Activated CD4-positive, alpha-beta T cell treated with anti-CD3 and anti-CD28 coated beads, Interleukin-2, amount 10 ng/mL, durations not matched to agents 7 days and 5 days (primary cell): ENCODE results near the gene CTNND1. TPM values are rescaled to one million over a fixed set of nuclear protein-coding genes. Genes with fewer than 3 reads are reported as not detected.
"Not testable (repeated sequence)": the region's sequence is repeated elsewhere in the genome, so short reads cannot be mapped to it uniquely, and the experiment has no call there.

ENCODE experiments used
- CTCF ChIA-PET: fragments of 350-600 bp; sonication (Branson Sonifier 250); formaldehyde crosslinking; loops from one replicate; lab custom pipeline; 2021; ENCODE audit warnings: antibody characterized with exemption; lab: Charles Lee
- POLR2A ChIA-PET: fragments of 350-600 bp; sonication (Branson Sonifier 250); formaldehyde crosslinking; loops from one replicate; lab custom pipeline; 2021; ENCODE audit warnings: antibody characterized with exemption; lab: Charles Lee
- DNase-seq: peaks from one replicate; pipeline ENCODE4 v3.0.0-alpha.2; 2020
- H3K27ac Mint-ChIP-seq: one replicate; pipeline ENCODE4 v1.8.0; 2021; ENCODE audit warnings: mild to moderate bottlenecking, moderate library complexity, mixed read lengths
- H3K27me3 Mint-ChIP-seq: one replicate; pipeline ENCODE4 v1.8.0; 2021; ENCODE audit warnings: mixed read lengths
- H3K36me3 Mint-ChIP-seq: one replicate; pipeline ENCODE4 v1.8.0; 2021; ENCODE audit warnings: low read depth, mixed read lengths
- H3K4me1 Mint-ChIP-seq: one replicate; pipeline ENCODE4 v1.8.0; 2021; ENCODE audit warnings: mixed read lengths
- H3K4me3 Mint-ChIP-seq: one replicate; pipeline ENCODE4 v1.8.0; 2021; ENCODE audit warnings: mild to moderate bottlenecking, moderate library complexity, mixed read lengths
- H3K9me3 Mint-ChIP-seq: one replicate; pipeline ENCODE4 v1.8.0; 2021; ENCODE audit warnings: mixed read lengths
- total RNA-seq, 2 experiments: library from RNA; stranded (reverse); gene quantifications; one replicate each; pipeline ENCODE4 v1.2.3, GENCODE V29; 2021

The CTNND1 gene
- 1 to 10 TPM; 5.1 TPM for total RNA-seq

DNA sequence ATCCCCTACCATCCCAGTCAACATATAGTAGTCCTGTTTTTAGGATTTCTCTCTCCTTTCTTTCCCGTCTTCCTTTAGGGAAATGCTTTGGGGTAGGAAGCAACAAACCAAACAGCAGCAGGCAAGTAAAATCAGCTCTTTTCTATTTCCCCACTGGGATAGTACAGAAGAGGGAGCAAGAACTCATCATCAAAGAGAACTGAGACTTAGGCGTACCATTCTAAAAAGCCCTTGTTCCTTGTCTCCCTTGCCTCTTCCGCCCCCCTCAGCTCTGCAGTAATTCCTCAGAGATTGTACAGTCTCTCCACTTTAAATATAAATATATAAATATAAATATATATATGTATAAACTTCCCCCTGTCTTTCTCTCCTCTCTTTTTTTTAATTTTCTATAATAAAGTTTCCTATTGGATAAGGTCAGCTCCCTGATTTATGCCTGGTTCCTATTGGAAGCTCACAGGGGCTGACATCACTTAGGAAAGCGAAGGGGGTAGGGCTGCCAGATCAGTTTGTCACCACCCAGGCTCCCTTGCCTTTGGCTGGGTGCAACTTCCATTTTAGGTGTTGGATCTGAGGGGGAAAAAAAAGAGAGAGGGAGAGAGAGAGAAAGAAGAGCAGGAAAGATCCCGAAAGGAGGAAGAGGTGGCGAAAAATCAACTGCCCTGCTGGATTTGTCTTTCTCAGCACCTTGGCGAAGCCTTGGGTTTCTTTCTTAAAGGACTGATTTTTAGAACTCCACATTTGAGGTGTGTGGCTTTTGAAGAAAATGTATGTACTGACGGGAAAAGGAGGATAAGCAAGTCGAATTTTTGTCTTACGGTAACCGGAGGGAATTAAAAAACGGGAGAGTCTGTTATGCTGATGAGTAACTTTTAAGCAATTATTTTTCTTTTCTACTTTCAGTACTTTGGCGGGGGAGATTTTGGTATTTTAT is at the start of gene CTNND1:
Gene CTNND1, plus strand, starts transcription at position 502 of the 934 bp plus-strand sequence. CDS start 29,677 bp downstream, outside the sequence.
- peaks cover 2% of the 10 kb centered on the region for H3K36me3 Mint-ChIP-seq
- no peak within 1 kb of the TSS for H3K27ac Mint-ChIP-seq
- ChIA-PET POLR2A (interaction anchor here (0.6 kb wide), 1 partner anchor 10 kb away, joined by 4 read pairs; no protein-coding TSS in a partner anchor), CTCF (interaction anchor here (0.6 to 1.2 kb wide), 3 partner anchors 15 to 76 kb away, joined by 3 to 6 read pairs (median 3); no protein-coding TSS in a partner anchor)
- no peaks in the 10 kb centered on the region for H3K9me3 Mint-ChIP-seq
- H3K27me3 Mint-ChIP-seq = peaks cover 8% of the 10 kb centered on the region
- H3K4me3 Mint-ChIP-seq = peak within 1 kb of the TSS; percentile 50
- peaks cover 23% of the 10 kb centered on the region for H3K4me1 Mint-ChIP-seq
- no peak for DNase-seq

DNA sequence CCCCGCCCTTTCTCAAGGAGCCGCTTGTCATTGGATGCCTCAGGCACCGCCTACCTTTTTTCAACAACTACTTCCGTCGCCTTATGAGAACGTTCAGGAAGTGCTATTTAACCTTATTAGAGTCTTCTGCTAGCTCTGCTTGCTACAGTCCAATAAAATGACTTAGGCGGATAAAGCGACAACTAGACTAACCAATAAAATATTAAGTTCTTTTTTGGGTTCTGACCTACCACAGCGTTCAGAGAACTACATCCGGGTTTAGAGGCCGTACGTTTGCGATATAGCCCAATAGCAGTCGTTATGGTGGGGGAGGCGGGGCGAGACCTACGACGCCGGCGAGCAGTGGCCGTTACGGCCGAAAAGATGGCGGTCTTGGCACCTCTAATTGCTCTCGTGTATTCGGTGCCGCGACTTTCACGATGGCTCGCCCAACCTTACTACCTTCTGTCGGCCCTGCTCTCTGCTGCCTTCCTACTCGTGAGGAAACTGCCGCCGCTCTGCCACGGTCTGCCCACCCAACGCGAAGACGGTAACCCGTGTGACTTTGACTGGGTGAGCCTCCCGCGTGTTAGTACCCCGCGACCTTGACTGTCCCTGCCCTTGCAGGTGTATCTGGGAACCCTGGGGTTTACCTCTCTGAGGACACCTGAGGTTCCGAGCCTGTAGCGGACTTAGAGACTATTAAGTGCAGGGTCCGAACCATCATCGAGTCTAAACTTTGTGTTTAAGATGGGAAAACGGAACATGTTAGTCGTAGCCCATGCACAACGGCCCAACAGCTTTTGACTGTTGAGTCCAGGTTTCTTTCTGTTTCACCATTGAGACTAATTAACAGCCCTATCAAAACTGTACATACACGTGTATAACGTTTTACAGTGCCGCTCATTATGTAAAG is 49.1 kb upstream of the CTNND1 start, which contains the start of gene TMX2:
Gene TMX2, plus strand, starts transcription at position 338 of the 895 bp plus-strand sequence. Its CDS starts 26 bp downstream, at position 364.
- Mint-ChIP-seq H3K4me1 (peaks cover 48% of the 10 kb centered on the region), H3K27me3 (no peaks in the 10 kb centered on the region), H3K27ac (peak within 1 kb of the TSS; percentile 93), H3K36me3 (peaks cover 12% of the 10 kb centered on the region), H3K9me3 (no peaks in the 10 kb centered on the region), H3K4me3 (peak within 1 kb of the TSS; percentile 92)
- peak; percentile 94 for DNase-seq
- ChIA-PET POLR2A (interaction anchor here (0.6 to 0.9 kb wide), 2 partner anchors 29 to 40 kb away, joined by 3 to 4 read pairs; partner anchors contain the start of gene SELENOH), CTCF (interaction anchor here (0.6 to 2.7 kb wide), 9 partner anchors 8 to 120 kb away, joined by 3 to 9 read pairs (median 4); no protein-coding TSS in a partner anchor)

GRCh38 chr11:57713835-57714234 is 47.8 kb upstream of the CTNND1 start:
- Mint-ChIP-seq H3K36me3 (peaks cover 18% of the 10 kb centered on the region), H3K4me1 (peaks cover 41% of the 10 kb centered on the region), H3K4me3 (peak overlapping the region; percentile 92), H3K27ac (peak overlapping the region; percentile 7), H3K27me3 (no peaks in the 10 kb centered on the region), H3K9me3 (no peaks in the 10 kb centered on the region)
- POLR2A ChIA-PET = no interaction called here
- DNase-seq = no peak
- CTCF ChIA-PET = interaction anchor here (0.6 to 2.7 kb wide), 5 partner anchors 9 to 186 kb away, joined by 3 to 9 read pairs (median 4); no protein-coding TSS in a partner anchor

DNA sequence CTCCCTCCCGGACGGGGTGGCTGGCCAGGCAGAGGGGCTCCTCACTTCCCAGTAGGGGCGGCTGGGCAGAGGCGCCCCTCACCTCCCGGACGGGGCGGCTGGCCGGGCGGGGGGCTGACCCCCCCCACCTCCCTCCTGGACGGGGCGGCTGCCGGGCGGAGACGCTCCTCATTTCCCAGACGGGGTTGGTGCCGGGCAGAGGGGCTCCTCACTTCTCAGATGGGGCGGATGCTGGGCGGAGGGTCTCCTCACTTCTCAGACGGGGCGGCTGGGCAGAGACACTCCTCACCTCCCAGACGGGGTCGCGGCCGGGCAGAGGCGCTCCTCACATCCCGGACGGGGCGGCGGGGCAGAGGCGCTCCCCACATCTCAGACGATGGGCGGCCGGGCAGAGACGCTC is 44.9 kb upstream of the CTNND1 start:
- Mint-ChIP-seq H3K36me3 (peaks cover 18% of the 10 kb centered on the region), H3K4me1 (peaks cover 17% of the 10 kb centered on the region)
- H3K27ac Mint-ChIP-seq, H3K9me3 Mint-ChIP-seq, CTCF ChIA-PET, H3K4me3 Mint-ChIP-seq, DNase-seq, H3K27me3 Mint-ChIP-seq, POLR2A ChIA-PET: not testable (repeated sequence)

DNA sequence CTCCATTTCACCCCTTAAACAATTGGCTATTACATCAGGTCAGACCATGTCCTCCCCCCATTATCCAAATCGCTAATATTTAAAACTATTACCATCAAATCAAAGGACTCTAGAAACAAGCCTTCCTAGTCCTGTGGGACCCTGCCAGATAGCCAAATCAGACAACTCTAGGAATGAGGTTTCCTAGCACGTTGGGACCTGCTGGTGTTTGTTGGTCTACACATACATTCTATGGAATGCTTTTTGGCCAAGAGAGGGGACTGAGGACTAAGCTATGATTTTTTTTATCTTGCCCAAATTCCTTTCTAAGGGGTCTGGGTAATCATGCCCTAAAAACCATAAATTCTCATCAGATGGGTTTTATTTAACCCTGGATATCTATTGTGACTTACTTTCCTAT is 34.4 kb upstream of the CTNND1 start:
- DNase-seq = no peak
- ChIA-PET CTCF (no interaction called here), POLR2A (no interaction called here)
- Mint-ChIP-seq H3K4me3 (no peak overlapping the region), H3K36me3 (no peaks in the 10 kb centered on the region), H3K9me3 (no peaks in the 10 kb centered on the region), H3K4me1 (peaks cover 14% of the 10 kb centered on the region), H3K27me3 (no peaks in the 10 kb centered on the region), H3K27ac (no peak overlapping the region)

GRCh38 chr11:57728829-57729228 is 32.8 kb upstream of the CTNND1 start:
- H3K4me1 Mint-ChIP-seq = peaks cover 14% of the 10 kb centered on the region
- no peaks in the 10 kb centered on the region for H3K27me3 Mint-ChIP-seq
- H3K36me3 Mint-ChIP-seq = no peaks in the 10 kb centered on the region
- H3K27ac Mint-ChIP-seq = no peak overlapping the region
- CTCF ChIA-PET = interaction anchor here (1.5 to 1.8 kb wide), 3 partner anchors 12 to 88 kb away, joined by 3 to 5 read pairs (median 4); partner anchors contain the start of gene SELENOH
- H3K4me3 Mint-ChIP-seq = no peak overlapping the region
- H3K9me3 Mint-ChIP-seq = no peaks in the 10 kb centered on the region
- no peak for DNase-seq
- POLR2A ChIA-PET = no interaction called here

DNA sequence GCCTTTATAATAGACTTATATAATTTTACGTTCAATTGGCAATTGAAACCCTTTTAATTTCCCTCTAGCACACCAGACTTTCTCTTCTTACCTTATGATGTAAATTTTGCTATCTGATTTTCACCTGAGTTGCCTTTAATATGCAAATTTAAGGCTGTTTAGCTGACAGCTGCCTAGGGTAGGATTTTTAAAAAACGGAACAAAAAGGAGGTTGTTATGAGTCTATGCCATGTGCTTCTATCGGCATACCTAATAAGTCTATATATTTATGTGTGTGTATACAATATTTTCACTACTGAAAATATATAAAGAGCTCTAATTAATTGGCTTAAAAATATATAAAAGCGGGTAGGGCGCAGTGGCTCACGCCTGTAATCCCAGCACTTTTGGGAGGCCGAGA is 32.1 kb upstream of the CTNND1 start:
- H3K36me3 Mint-ChIP-seq = peaks cover 4% of the 10 kb centered on the region
- DNase-seq = no peak
- ChIA-PET CTCF (interaction anchor here (0.6 to 1.7 kb wide), 4 partner anchors 16 to 185 kb away, joined by 3 to 5 read pairs (median 4); partner anchors contain the start of genes MED19 and TMX2), POLR2A (no interaction called here)
- no peak overlapping the region for H3K27ac Mint-ChIP-seq
- no peaks in the 10 kb centered on the region for H3K9me3 Mint-ChIP-seq
- no peak overlapping the region for H3K4me3 Mint-ChIP-seq
- H3K27me3 Mint-ChIP-seq = no peaks in the 10 kb centered on the region
- peaks cover 17% of the 10 kb centered on the region for H3K4me1 Mint-ChIP-seq

DNA sequence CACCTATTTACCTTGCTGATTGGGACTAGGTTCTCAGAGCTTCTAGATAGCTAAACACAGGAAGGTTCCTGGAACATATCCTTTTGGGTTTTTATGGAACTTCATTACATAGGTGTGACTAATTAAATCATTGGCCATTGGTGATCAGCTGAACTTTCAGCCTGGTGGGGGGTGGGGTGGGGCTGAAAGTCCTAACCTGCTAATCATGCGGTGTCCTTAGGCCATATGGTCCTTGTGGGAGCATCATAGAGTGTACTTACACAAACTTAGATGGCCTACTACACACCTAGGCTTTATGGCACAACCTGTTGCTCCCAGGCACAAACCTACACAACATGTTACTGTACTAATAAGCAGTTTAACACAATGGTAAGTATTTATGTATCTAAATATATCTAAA is 28.9 kb upstream of the CTNND1 start:
- ChIA-PET CTCF (interaction anchor here (1.7 to 1.9 kb wide), 2 partner anchors 19 to 68 kb away, joined by 4 to 5 read pairs; no protein-coding TSS in a partner anchor), POLR2A (no interaction called here)
- Mint-ChIP-seq H3K4me1 (peaks cover 30% of the 10 kb centered on the region), H3K27me3 (no peaks in the 10 kb centered on the region), H3K9me3 (no peaks in the 10 kb centered on the region), H3K4me3 (no peak overlapping the region), H3K36me3 (peaks cover 10% of the 10 kb centered on the region), H3K27ac (no peak overlapping the region)
- DNase-seq = no peak

DNA sequence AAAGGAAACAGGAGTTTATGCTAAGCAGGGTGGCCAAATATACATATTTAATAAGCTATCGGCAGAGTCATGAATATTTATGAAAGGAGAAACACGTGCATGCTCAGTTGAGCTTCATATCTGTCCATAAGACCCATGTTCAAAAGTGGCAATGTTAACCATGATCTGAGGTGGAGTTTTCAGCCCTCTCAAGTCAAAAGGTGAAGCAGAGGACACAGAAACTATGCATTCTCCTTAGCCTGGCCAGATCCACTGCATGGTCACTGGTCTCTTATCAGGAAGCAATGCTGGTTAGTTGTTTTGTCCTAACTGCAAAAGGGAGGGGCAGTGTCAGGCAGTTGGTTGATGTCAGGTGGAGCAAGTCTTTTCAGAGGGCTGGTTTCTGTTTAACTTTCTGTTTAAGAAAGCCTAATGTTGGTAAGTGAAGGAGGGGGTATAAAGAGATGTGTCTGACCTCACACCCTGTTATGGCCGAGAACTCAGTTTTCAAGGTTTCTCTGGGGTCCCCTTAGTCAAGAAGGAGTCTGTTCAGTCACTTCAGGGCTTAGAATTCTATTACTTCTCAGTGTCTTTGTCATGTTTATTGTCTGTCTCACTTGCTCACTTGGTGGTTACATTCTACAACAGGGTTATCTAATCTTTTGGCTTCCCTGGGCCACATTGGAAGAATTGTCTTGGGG is 25.8 kb upstream of the CTNND1 start:
- H3K9me3 Mint-ChIP-seq = no peaks in the 10 kb centered on the region
- POLR2A ChIA-PET = no interaction called here
- CTCF ChIA-PET = interaction anchor here (0.6 to 1.5 kb wide), 4 partner anchors 10 to 27 kb away, joined by 3 to 5 read pairs (median 4); partner anchors contain the start of gene TMX2
- peak overlapping the region; percentile 58 for H3K27ac Mint-ChIP-seq
- no peak overlapping the region for H3K4me3 Mint-ChIP-seq
- no peak for DNase-seq
- H3K4me1 Mint-ChIP-seq = peaks cover 32% of the 10 kb centered on the region
- no peaks in the 10 kb centered on the region for H3K27me3 Mint-ChIP-seq
- H3K36me3 Mint-ChIP-seq = peaks cover 25% of the 10 kb centered on the region

DNA sequence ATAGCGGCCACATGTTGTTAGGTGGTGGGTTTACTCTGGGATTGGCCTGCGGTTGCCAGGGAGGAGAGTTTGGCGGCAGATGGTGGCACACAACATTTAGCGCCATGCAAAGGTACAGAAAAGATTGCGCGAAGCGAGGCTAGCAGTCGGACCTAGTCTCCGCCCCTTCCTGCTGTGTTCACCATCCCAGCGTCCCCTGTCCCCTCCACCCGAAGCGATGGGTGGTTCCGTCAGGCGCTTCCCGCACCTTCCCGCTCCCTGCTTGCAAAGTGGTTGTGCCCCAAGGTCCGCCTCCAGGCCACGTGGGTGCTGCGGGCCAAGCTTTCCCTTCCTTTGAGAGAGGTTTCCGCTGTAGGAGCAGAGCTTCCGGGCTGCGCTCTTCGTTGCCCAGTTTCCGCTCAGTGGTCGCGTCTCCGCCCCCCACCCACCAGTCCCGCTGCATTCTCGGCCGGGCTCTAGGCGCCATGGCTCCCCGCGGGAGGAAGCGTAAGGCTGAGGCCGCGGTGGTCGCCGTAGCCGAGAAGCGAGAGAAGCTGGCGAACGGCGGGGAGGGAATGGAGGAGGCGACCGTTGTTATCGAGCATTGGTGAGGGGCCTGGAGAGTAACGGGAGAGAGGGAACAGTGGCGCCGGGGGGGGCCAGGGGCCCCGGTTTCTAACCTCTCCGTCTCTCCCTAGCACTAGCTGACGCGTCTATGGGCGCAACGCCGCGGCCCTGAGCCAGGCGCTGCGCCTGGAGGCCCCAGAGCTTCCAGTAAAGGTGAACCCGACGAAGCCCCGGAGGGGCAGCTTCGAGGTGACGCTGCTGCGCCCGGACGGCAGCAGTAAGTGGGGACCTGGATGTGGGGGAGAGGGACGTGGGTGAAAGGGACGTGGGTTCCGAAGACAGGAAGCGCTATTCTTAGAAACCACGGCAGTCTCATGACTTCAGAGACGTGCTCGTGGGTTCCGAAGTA is 20.2 kb upstream of the CTNND1 start, which contains the start of gene SELENOH:
Gene SELENOH, plus strand, starts transcription at position 360 of the 955 bp plus-strand sequence. Its CDS starts 105 bp downstream, at position 465.
- Mint-ChIP-seq H3K36me3 (peaks cover 56% of the 10 kb centered on the region), H3K4me1 (peaks cover 41% of the 10 kb centered on the region), H3K9me3 (no peaks in the 10 kb centered on the region), H3K4me3 (peak within 1 kb of the TSS; percentile 98), H3K27me3 (no peaks in the 10 kb centered on the region), H3K27ac (peak within 1 kb of the TSS; percentile 94)
- CTCF ChIA-PET = interaction anchor here (0.6 to 2.8 kb wide), 7 partner anchors 13 to 420 kb away, joined by 3 to 13 read pairs (median 4); no protein-coding TSS in a partner anchor
- POLR2A ChIA-PET = interaction anchor here (1.0 to 1.1 kb wide), 4 partner anchors 29 to 82 kb away, joined by 3 to 4 read pairs (median 4); partner anchors contain the start of genes MED19 and TMX2
- DNase-seq = peak; percentile 97
